Gastroesophageal sphincter (tissue), 3 donors: Measurements from ENCODE around the gene XRCC4.
"Not testable (repeated sequence)": the region's sequence is repeated elsewhere in the genome, so short reads cannot be mapped to it uniquely, and the experiment has no call there.

Source experiments
- POLR2A ChIP-seq, 2 donors: fragments of 450-650 bp; IDR thresholded peaks; one replicate each; pipeline ENCODE4 v1.6.1; 2017; ENCODE audit warnings: antibody characterized with exemption in 2 of 2, mild to moderate bottlenecking in 2 of 2, moderate library complexity in 1 of 2
- POLR2AphosphoS5 ChIP-seq: sonication (generic); formaldehyde crosslinking; IDR thresholded peaks from one replicate; pipeline ENCODE4 v1.6.1; 2017; ENCODE audit warnings: antibody characterized with exemption
- TF ChIP-seq, protein P1 (sequence below), 4 experiments: fragments of 200-600 bp in 2 of 4; fragments of 450-650 bp in 2 of 4; sonication (generic) in 1 of 4; IDR thresholded peaks; one replicate each; pipeline ENCODE4 v1.5.1; 2017 to 2019; ENCODE audit warnings: antibody characterized with exemption in 4 of 4, mild to moderate bottlenecking in 2 of 4, moderate library complexity in 2 of 4

DNA sequence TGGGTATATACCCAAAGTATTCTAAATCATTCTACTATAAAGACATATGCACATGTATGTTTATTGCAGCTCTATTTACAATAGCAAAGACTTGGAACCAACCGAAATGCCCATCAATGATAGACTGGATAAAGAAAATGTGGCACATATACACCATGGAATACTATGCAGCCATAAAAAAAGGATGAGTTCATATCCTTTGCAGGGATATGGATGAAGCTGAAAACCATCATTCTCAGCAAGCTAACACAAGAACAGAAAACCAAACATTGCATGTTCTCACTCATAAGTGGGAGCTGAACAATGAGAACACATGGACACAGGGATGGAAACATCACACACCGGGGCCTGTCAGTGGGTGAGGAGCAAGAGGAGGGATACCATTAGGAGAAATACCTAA lies 180.3 kb downstream of the XRCC4 start:
- TF ChIP-seq, protein P1, sequence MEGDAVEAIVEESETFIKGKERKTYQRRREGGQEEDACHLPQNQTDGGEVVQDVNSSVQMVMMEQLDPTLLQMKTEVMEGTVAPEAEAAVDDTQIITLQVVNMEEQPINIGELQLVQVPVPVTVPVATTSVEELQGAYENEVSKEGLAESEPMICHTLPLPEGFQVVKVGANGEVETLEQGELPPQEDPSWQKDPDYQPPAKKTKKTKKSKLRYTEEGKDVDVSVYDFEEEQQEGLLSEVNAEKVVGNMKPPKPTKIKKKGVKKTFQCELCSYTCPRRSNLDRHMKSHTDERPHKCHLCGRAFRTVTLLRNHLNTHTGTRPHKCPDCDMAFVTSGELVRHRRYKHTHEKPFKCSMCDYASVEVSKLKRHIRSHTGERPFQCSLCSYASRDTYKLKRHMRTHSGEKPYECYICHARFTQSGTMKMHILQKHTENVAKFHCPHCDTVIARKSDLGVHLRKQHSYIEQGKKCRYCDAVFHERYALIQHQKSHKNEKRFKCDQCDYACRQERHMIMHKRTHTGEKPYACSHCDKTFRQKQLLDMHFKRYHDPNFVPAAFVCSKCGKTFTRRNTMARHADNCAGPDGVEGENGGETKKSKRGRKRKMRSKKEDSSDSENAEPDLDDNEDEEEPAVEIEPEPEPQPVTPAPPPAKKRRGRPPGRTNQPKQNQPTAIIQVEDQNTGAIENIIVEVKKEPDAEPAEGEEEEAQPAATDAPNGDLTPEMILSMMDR (IDR thresholded peaks at IDR 0.05), result not testable (repeated sequence)
- TF ChIP-seq POLR2A (IDR thresholded peaks at IDR 0.05); POLR2AphosphoS5: not testable (repeated sequence)
